LNCAP (cell line): ENCODE data around the gene PCYOX1L.

ENCODE experiments used
- TF ChIP-seq, protein P1 (sequence below): fragments of 450-650 bp; IDR thresholded peaks from 2 replicates; pipeline ENCODE4 v1.5.1; 2017; ENCODE audit warnings: mild to moderate bottlenecking

Gene PCYOX1L

DNA sequence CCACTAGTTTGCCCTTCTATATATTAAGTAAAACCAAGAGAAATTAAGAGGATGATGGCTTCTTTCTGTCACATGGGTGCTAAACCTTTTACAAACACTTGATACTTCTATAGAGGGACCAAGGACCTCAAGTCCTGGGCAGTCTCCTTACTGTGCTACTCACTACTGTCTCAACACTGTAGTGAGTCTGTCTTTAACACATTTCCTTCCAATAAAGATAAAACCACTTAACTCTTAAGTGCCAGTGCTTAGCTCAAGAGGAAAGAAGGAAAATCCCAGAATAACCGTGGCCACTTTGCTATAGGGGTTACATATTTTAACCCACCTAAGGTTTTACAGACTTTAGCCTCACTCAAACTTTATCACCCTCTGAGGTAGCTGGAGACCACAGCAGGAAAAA is 16.9 kb upstream of the PCYOX1L start:
- TF ChIP-seq, protein P1, sequence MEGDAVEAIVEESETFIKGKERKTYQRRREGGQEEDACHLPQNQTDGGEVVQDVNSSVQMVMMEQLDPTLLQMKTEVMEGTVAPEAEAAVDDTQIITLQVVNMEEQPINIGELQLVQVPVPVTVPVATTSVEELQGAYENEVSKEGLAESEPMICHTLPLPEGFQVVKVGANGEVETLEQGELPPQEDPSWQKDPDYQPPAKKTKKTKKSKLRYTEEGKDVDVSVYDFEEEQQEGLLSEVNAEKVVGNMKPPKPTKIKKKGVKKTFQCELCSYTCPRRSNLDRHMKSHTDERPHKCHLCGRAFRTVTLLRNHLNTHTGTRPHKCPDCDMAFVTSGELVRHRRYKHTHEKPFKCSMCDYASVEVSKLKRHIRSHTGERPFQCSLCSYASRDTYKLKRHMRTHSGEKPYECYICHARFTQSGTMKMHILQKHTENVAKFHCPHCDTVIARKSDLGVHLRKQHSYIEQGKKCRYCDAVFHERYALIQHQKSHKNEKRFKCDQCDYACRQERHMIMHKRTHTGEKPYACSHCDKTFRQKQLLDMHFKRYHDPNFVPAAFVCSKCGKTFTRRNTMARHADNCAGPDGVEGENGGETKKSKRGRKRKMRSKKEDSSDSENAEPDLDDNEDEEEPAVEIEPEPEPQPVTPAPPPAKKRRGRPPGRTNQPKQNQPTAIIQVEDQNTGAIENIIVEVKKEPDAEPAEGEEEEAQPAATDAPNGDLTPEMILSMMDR, result no peak

DNA sequence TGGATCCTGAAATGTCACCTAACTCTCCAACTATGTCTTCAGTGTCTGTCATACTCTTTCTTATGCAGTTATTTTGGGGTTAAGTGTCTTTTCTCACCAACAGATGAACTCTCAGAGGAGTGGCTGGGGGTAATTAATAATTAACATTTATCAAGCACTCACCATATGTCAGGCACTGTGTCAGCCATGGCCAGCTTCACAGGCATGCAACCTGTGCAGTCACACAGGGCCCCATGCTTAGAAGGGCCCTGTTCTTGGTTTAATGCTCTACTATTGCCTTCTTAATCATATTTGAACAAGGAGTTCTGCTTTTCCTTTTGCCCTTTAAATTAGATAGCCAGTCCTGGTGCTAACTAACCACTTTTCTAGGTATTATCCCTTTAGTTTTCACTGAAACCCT is 16.0 kb upstream of the PCYOX1L start:
- TF ChIP-seq, protein P1, result no peak

DNA sequence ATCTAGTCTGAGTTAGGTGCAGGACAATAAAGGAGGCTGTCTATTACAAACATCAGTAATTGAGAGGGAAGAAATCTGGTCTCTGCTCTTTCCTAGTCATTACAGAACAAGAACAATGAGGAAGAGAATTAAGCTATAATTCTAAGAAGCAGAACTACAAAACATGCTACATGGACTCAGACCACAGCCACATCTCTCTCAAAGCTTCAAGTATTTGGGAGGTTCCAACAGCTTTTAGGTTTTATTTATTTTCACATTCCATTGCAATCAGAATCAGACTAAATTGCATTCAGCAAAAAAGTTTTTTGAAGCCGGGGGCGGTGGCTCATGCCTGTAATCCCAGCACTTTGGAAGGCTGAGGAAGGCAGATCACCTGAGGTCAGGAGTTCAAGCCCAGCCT is 13.7 kb upstream of the PCYOX1L start:
- TF ChIP-seq, protein P1, result no peak

DNA sequence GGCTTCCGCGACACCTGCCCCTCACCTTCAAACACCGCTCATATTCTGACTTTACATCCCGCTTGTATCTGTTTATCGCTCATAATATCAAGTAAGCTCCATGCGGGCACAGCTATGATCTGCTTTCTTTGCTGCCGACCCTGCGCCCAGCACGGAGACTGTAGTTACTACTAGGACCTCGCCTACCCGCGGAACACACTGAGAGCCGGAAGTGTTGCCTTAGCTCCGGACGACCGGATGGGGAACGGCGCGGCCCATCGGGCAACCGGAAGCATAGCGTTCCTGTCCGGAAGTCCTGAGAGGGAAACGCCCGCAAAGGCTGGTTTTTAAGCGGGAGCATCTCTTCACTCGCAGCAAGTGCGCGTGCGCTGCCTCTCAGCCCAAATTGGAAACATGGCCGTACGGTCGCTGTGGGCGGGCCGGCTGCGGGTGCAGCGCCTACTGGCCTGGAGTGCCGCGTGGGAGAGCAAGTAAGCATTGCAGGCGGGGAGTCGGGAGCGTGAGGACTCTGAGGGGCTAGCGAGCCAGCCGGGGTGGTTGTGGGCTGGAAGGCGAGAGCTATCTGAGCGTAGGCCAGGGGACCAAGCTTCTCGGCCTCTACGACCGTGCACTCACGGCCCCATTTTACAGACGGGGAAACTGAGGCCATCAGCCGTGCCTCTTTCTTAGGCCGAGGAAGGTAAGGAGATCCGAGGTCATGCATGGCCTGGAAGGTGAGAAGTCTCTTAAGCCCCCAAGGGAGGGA is 12.5 kb upstream of the PCYOX1L start, which contains the start of gene GRPEL2:
TSS of gene GRPEL2 (plus strand) at position 353 of the 745 bp plus-strand sequence. CDS start at position 394, 41 bp downstream.
- TF ChIP-seq, protein P1, result no peak

DNA sequence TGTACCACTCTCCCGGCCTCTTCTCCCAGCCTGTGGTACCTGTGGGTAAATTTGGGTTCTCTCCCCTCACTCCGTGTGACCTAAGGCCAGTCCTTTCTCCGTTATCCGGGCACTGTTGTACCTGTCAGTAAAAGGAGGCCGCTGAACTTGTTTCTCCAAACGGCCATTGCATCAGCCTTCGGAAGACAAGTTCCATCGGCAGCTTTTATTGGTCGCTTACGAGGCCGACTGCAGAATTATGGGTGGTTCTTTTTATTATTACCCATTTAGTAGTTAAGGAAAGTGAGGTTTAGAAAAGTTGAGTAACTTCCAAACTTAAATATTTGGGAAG is 12.0 kb upstream of the PCYOX1L start:
- TF ChIP-seq, protein P1, result no peak

DNA sequence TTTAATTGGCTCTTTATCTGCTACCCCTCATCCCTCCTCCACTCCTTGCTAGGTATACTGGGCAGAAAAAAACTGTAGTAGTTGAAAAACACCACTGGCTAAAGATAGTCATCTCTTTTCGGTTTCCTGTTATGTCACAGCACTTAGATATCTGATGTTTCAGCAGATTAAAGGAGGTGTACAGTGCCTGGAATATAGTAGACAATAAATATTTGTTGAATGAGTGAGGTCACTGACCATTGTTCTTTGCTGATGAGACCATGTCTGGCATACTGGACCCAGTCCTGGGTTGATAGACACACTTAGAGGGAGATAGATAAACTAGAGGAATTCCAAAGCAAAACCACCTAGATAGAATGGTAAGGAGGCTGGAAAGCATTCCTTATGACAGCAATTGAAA is 9.3 kb upstream of the PCYOX1L start:
- TF ChIP-seq, protein P1, result no peak

DNA sequence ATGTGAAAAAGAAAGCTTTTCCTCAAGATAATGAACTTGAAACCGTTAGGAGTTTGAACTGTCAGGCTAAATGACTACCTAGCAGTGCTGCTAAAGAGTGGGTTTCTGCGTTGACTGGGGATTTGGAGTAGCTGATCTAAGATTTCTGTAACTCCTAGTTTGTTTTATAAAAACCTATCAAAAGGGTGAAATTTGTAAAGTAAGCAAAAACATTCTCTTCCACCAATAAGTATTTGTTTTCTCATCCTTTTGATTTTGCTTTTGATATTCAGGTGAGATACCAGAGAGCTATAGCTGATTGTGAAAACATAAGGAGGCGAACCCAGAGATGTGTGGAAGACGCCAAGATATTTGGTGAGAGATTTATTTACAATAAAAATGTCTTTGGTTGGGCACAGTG is 8.5 kb upstream of the PCYOX1L start:
- TF ChIP-seq, protein P1, result no peak

DNA sequence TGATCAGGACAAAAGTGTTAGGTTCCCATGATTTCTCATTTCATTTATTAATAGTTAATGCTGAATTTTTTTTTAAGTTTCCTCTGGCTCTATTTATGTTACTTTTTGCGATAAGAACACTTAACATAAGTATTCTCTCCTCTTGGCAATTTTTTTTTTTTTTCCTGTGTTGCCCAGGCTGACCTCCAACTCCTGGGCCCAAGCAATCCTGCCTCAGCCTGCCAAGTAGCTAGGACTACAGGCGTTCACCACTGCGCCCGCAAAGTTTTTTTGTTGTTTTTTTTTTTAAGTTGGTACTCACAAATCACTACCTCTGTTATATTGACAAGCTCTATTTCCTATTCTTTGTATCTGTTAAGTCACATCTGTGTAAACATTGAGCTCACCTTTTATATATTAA is 5.7 kb upstream of the PCYOX1L start:
- TF ChIP-seq, protein P1, result no peak
